ENCODE measurements around the gene TMEM143. TPM values are rescaled to one million over a fixed set of nuclear protein-coding genes. Genes with fewer than 3 reads are reported as not detected.
"Not testable (repeated sequence)": the region's sequence is repeated elsewhere in the genome, so short reads cannot be mapped to it uniquely, and the experiment has no call there.

TMEM143 gene
- total RNA-seq, 6 experiments from 2014 or later = 5.9 to 9.7 (median 7.7) TPM

DNA sequence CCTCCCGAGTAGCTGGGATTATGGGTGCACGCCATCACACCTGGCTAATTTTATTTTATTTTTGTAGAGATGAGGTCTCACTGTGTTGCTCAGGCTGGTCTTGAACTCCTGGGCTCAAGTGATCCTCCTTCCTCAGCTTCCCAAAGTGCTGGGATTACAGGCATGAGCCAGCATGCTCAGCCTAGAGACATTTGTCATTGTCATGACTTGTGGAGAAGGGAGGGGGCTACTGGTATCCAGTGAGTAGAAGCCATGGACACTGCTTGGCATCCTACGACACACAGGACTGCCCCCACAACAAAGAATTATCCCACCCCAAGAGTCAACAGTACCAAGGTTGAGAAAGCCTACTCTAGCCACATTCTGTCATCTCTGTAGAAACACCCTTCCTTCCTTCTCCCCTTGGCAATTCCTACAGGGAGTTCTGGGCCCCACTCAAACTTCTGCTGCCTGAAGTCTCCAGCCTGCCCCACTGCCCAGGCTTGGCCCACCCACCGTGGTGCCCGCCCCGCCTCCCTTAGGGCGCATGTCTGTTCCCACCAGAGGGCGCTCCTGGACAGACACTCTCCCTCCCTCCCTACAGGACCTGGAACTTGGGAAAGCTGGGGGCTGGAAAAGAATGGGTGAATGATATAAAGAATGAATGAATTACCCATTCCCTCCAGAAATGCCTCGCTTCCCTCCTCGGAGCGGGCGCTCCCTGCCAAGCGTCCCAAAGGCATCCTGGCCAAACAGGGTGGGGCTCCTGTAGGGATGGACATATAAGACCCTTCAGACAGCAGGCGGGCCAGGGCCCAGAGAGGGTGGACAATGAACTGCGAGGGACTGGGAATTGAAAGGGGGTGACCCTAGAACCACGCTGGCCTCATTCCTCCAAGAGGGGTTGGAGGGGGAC is 43.8 kb downstream of the TMEM143 start:
- no peaks in the 10 kb centered on the region for H3K36me3 Mint-ChIP-seq (ENCODE audit: low read depth)
- H3K27ac Mint-ChIP-seq = peak overlapping the region; percentile 99
- H3K4me3 Mint-ChIP-seq = no peak overlapping the region
- H3K4me1 Mint-ChIP-seq (ENCODE audit: low read depth) = peaks cover 61% of the 10 kb centered on the region
- no peaks in the 10 kb centered on the region for H3K27me3 Mint-ChIP-seq (ENCODE audit: insufficient read depth)
- H3K9me3 Mint-ChIP-seq = no peaks in the 10 kb centered on the region
- DNase-seq = peak; percentile 71
- TF ChIP-seq, protein P1, sequence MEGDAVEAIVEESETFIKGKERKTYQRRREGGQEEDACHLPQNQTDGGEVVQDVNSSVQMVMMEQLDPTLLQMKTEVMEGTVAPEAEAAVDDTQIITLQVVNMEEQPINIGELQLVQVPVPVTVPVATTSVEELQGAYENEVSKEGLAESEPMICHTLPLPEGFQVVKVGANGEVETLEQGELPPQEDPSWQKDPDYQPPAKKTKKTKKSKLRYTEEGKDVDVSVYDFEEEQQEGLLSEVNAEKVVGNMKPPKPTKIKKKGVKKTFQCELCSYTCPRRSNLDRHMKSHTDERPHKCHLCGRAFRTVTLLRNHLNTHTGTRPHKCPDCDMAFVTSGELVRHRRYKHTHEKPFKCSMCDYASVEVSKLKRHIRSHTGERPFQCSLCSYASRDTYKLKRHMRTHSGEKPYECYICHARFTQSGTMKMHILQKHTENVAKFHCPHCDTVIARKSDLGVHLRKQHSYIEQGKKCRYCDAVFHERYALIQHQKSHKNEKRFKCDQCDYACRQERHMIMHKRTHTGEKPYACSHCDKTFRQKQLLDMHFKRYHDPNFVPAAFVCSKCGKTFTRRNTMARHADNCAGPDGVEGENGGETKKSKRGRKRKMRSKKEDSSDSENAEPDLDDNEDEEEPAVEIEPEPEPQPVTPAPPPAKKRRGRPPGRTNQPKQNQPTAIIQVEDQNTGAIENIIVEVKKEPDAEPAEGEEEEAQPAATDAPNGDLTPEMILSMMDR (IDR thresholded peaks at IDR 0.05) = peak; percentile 93

GRCh38 chr19:48318286-48318987 is 45.3 kb downstream of the TMEM143 start:
- Mint-ChIP-seq H3K36me3 (ENCODE audit: low read depth) (no peaks in the 10 kb centered on the region), H3K9me3 (no peaks in the 10 kb centered on the region), H3K27ac (no peak overlapping the region), H3K4me1 (ENCODE audit: low read depth) (peaks cover 47% of the 10 kb centered on the region), H3K27me3 (ENCODE audit: insufficient read depth) (no peaks in the 10 kb centered on the region), H3K4me3 (no peak overlapping the region)
- DNase-seq = no peak
- TF ChIP-seq, protein P1 (IDR thresholded peaks at IDR 0.05) = no peak

DNA sequence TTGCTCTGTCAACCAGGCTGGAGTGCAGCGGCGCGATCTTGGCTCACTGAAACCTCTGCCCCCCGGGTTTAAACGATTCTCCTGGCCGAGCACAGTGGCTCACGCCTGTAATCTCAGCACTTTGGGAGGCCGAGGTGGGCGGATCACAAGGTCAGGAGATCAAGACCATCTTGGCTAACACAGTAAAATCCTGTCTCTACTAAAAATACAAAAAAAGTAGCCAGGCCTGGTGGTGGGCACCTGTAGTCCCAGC is 46.1 kb downstream of the TMEM143 start:
- H3K4me3 Mint-ChIP-seq; H3K9me3 Mint-ChIP-seq; H3K27me3 Mint-ChIP-seq (ENCODE audit: insufficient read depth); DNase-seq; H3K36me3 Mint-ChIP-seq (ENCODE audit: low read depth); H3K27ac Mint-ChIP-seq: not testable (repeated sequence)
- H3K4me1 Mint-ChIP-seq (ENCODE audit: low read depth) = peaks cover 39% of the 10 kb centered on the region

GRCh38 chr19:48315712-48316111 is 48.0 kb downstream of the TMEM143 start:
- Mint-ChIP-seq H3K27ac (no peak overlapping the region), H3K4me3 (no peak overlapping the region), H3K9me3 (no peaks in the 10 kb centered on the region), H3K27me3 (ENCODE audit: insufficient read depth) (peaks cover 3% of the 10 kb centered on the region), H3K4me1 (ENCODE audit: low read depth) (peaks cover 23% of the 10 kb centered on the region), H3K36me3 (ENCODE audit: low read depth) (no peaks in the 10 kb centered on the region)
- TF ChIP-seq, protein P1 (IDR thresholded peaks at IDR 0.05) = no peak
- no peak for DNase-seq

DNA sequence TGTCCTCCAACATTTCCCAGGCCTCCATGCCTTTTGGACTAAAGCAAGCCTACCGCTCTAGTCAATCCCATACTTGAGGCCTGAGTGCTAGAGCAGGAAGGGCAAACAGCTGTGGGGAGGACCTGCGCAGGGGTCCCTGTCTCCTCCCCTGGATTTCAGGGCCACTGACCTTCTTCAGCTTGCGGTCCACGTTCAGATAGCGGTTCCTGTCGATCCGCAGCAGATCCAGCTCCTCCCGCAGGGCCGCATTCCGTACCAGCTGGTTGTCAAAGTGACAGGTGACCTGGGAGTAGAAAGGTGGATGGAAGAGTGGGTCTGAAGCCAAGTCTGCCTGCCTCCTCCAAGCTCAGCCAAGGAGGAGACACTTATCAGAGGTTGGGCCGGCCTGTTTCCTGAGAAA is 52.4 kb downstream of the TMEM143 start:
- no peak overlapping the region for H3K27ac Mint-ChIP-seq
- H3K9me3 Mint-ChIP-seq = no peaks in the 10 kb centered on the region
- no peak overlapping the region for H3K4me3 Mint-ChIP-seq
- no peak for DNase-seq
- TF ChIP-seq, protein P1 (IDR thresholded peaks at IDR 0.05) = no peak
- H3K36me3 Mint-ChIP-seq (ENCODE audit: low read depth) = no peaks in the 10 kb centered on the region
- peaks cover 10% of the 10 kb centered on the region for H3K27me3 Mint-ChIP-seq (ENCODE audit: insufficient read depth)
- H3K4me1 Mint-ChIP-seq (ENCODE audit: low read depth) = 0 out of 2 replicates have a peak, but pooled peaks cover 7% of the 10 kb centered on the region

DNA sequence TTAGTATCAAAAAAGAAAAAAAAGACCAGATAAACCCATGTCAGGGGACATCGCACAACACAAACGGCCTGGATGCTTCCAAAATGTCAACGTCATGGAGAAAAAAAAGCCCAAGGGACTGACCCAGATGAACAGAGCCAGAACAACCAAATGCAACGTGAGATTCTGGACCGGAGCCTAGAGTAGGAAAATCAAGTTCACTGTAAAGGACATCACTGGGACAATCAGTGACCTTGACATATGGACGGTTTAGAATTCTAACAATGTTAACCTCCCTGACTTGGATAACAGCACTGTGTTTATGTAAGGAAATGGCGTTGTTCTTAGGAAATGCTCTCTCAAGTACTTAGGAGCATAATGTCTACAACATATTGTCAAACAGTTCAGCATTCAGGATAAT is 53.5 kb downstream of the TMEM143 start:
- no peak overlapping the region for H3K27ac Mint-ChIP-seq

DNA sequence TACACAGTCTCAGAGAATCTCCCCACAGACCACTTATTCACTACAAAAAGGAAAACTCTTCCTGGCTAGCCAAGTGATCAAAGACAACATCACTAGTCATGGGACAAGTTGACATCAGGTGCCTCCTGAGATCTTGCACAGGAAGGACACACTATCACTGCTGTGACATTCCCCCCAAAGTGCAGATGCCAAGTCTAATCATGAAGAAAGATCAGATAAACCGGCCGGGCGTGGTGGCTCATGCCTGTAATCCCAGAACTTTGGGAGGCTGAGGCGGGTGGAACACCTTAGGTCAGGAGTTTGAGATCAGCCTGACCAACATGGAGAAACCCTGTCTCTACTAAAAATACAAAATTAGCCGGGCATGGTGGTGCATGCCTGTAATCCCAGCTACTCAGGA is 54.0 kb downstream of the TMEM143 start:
- not testable (repeated sequence) for H3K4me1 Mint-ChIP-seq (ENCODE audit: low read depth); H3K27ac Mint-ChIP-seq; DNase-seq; H3K4me3 Mint-ChIP-seq; H3K36me3 Mint-ChIP-seq (ENCODE audit: low read depth); H3K9me3 Mint-ChIP-seq
- H3K27me3 Mint-ChIP-seq (ENCODE audit: insufficient read depth) = peaks cover 16% of the 10 kb centered on the region

More for the DNA sequence above, 53.5 kb downstream of the TMEM143 start:
- Mint-ChIP-seq H3K36me3 (ENCODE audit: low read depth) (no peaks in the 10 kb centered on the region), H3K4me1 (ENCODE audit: low read depth) (no peaks in the 10 kb centered on the region), H3K4me3 (no peak overlapping the region), H3K9me3 (no peaks in the 10 kb centered on the region), H3K27me3 (ENCODE audit: insufficient read depth) (peaks cover 12% of the 10 kb centered on the region)
- DNase-seq = no peak
- TF ChIP-seq, protein P1 (IDR thresholded peaks at IDR 0.05) = no peak
